Testis (tissue), 2 donors: ENCODE data around the gene CCDC192.

Experiments used
- POLR2A ChIP-seq: fragments of 450-650 bp; IDR thresholded peaks from one replicate; pipeline ENCODE4 v1.6.1; 2017; ENCODE audit warnings: antibody characterized with exemption, mild to moderate bottlenecking, moderate library complexity
- TF ChIP-seq, protein P1 (sequence below), 3 experiments: fragments of 450-650 bp in 2 of 3; fragments of 200-600 bp in 1 of 3; sonication (generic) in 1 of 3; IDR thresholded peaks; one replicate each; pipeline ENCODE4 v1.5.1; 2016 to 2019; ENCODE audit warnings: antibody characterized with exemption in 3 of 3, mild to moderate bottlenecking in 2 of 3, moderate library complexity in 1 of 3

DNA sequence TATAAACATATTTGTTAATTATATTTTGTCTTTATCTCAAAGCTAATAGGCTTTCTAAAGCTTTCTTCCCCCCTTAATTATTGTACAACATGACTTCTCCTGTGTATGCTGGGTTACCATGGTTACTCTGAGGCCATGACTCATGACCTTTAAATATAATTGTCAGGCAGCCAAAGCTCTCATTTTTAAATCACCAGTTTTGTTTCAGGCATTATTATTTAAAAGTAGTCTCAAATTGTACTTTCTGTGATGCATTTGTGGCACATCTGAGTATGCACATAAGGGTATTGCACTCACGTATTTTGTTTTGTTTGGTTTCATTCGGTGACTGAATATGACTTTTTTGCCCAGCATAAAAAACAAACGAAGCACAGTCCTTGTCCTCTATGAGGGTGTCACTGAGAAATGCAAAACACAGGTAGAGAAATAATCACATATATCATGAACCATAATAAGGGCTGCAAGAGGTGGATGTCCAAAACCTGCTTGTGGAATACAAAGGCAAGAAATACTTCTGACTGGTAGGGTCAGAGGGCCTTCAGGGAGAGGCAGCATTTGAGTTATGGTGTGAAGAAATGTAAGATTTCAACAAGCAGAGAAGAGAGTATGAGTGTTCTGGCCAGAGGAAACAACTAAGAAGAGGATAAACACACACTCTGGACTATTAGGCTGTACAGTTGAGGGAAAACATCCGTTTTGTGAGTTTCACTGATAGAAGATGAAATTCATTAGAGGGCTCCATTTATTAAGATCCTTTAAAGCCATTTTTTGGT lies 2.1 kb downstream of the CCDC192 start:
- TF ChIP-seq, protein P1, sequence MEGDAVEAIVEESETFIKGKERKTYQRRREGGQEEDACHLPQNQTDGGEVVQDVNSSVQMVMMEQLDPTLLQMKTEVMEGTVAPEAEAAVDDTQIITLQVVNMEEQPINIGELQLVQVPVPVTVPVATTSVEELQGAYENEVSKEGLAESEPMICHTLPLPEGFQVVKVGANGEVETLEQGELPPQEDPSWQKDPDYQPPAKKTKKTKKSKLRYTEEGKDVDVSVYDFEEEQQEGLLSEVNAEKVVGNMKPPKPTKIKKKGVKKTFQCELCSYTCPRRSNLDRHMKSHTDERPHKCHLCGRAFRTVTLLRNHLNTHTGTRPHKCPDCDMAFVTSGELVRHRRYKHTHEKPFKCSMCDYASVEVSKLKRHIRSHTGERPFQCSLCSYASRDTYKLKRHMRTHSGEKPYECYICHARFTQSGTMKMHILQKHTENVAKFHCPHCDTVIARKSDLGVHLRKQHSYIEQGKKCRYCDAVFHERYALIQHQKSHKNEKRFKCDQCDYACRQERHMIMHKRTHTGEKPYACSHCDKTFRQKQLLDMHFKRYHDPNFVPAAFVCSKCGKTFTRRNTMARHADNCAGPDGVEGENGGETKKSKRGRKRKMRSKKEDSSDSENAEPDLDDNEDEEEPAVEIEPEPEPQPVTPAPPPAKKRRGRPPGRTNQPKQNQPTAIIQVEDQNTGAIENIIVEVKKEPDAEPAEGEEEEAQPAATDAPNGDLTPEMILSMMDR (IDR thresholded peaks at IDR 0.05): no peak
- no peak for TF ChIP-seq POLR2A
